GM10266 (cell line): ENCODE measurements around the gene TCN2.

Source experiments
- DNase-seq: peaks from one replicate; pipeline ENCODE4 v3.0.0; 2012; ENCODE audit errors: extremely low spot score
- TF ChIP-seq, protein P1 (sequence below): IDR thresholded peaks from 2 replicates; pipeline ENCODE4 v1.5.1; 2012; ENCODE audit warnings: mild to moderate bottlenecking, low read depth; ENCODE audit not compliant: control insufficient read depth, insufficient read depth; ENCODE audit errors: missing control alignments

Gene TCN2

DNA sequence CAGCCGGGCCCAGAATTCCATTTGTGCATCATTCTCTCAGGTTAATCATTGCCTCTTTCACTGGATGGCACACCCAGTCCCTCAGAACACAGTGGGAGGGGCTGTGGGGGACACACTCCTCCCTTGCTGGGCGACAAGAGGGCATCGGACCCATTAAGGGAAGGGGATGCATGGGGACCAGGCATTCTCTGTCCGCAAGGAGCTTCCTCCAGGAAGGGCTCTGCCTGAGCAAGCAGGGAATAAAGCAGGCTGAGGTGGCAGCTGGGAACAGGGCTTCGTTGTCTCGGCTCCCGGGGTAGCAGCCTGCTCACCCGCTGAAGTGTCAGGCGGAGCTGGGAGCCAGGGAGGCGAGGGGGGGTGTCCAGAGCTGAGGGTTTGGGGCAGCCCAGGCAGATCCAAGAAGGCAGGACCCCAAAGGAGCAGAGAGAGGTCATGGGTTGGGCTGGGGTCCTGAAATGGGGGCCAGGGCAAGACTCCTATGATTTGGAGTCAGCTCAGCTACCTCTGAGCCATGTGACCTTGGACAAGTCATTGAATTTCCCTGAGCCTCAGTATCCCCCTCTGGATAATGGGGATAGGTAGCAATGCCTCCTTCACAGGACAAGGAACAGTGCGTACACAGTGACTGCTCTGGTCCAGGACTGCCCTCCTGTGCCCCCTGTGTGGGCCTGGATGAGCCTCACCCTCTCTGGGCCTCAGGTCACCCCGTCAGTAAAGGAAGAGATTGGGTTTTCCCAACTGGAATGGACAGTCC, 34.0 kb upstream of the TCN2 start:
- TF ChIP-seq, protein P1, sequence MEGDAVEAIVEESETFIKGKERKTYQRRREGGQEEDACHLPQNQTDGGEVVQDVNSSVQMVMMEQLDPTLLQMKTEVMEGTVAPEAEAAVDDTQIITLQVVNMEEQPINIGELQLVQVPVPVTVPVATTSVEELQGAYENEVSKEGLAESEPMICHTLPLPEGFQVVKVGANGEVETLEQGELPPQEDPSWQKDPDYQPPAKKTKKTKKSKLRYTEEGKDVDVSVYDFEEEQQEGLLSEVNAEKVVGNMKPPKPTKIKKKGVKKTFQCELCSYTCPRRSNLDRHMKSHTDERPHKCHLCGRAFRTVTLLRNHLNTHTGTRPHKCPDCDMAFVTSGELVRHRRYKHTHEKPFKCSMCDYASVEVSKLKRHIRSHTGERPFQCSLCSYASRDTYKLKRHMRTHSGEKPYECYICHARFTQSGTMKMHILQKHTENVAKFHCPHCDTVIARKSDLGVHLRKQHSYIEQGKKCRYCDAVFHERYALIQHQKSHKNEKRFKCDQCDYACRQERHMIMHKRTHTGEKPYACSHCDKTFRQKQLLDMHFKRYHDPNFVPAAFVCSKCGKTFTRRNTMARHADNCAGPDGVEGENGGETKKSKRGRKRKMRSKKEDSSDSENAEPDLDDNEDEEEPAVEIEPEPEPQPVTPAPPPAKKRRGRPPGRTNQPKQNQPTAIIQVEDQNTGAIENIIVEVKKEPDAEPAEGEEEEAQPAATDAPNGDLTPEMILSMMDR = no peak
- DNase-seq = no peak

DNA sequence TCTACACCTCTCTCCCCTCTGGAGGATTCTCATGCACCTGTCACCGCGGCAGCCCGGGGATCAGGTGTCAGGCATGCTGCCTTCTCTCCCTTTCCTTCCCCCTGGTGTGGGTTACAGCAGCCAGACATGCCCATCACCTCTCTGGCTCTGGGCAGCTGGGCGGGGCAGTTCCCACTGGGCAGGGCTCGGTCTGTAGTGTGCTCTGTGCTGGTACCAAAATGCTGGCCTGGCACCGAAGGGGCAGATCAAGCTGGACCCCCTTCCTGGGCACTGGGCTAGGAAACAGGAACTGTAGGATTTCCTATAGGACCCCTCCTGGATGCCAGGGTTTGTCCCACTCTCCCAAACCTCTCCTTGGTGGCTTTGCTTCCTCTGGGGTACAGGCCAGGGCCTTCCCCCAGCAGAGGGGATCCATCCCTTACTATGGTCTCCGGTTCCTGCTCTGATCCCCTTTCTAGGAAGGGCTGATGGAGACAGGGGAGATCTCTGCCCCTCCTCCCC, 33.3 kb upstream of the TCN2 start:
- TF ChIP-seq, protein P1 = no peak
- DNase-seq = peak; percentile 33

DNA sequence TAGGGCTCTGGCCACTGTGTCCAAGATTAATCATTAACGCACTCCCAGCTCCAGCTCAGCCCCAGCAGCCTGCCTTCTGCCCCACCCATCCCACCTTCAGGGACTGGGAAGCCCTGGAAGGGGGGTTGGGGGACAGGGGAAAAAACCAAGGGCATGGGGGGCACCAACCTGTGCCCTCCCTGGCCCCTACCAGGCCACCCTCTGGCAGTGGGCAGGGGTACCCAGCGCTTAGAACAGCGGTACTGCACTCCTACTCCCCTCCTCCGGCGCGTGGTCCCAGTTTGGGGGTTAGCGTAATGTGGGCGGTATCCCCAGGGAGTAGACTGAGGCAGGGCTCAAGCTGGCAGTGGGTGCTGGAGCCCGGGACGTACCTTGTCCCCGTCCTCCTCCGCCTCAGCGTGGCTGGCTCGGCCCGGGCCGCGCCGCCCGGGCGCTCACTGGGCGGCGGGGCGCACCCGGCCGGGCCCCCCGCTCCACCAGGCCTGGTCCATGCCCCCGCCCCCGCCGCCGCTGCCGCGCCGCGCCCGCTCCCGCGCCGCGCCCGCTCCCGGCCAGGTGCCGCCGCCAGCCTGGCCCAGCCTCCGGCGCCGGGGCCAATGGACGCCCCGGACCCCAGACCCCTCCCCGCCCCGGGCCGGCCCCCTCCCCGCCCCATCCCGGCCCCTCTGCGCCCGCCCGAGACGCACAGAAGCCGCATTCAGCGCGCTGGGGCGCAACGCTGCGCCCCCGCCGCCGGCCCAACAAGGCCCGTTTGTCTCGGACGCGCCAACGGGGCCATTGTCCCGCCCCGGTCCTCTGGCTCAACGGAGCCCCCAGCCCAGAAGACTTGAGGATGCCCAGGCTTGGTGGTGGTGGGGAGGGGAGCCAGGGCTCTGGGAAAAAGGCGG, 32.6 kb upstream of the TCN2 start, which contains the start of gene GAL3ST1:
GAL3ST1 (minus strand) TSS at position 571 of the 887 bp plus-strand sequence. CDS start 17,273 bp downstream, outside the sequence.
- TF ChIP-seq, protein P1 = no peak
- peak; percentile 26 for DNase-seq

DNA sequence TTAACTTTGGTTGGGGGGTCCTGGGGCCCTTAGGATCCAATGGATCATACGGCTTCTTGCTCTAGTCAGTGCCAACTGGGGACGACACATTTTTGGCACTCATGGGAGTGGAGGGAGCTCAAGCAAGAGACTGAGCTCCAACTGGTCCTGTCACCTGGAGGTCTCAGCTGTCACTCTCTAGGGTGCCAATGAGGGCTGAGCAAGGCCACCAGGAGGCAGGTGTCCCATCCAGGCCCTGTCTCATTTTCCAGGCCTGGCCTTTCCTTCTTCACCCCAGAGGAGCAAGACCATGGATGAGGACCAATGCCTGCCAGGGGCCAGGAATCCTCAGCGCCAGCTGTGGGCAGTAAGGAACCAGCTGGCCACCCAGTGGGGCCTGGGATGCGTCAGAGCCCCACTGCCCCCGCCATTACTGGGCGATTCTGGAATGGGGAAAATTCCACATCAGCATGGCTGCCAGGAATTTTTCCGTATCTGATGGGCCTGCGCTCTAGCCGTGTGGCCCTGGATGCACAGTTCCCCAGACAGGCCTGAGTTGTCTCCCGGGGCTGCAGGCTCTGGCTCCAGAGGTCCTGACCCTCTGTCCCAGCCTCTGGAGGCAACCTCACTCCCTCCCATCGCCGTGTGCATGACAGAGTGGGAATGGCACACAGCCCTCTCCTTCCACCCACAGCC, 31.8 kb upstream of the TCN2 start:
- no peak for DNase-seq
- TF ChIP-seq, protein P1 = no peak

DNA sequence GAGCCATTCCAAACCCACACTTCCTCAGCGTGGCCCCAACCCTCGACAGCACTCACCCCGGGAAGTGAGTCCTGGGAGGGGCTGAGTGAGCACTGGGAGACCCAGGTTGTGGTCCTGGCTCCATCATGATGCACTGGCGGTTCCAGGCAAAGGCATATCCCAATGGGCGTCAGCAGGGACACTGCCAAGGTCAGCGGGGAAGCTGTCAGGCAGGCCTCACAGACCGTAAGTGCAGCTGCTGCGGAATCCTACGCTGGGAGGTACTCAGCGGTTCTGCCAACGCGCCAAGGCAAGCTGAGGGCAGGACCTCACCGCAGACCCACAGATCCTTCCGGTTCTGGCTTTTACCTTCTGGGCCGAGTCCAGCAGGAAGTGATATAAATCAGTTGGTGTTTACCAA, 31.1 kb upstream of the TCN2 start:
- no peak for DNase-seq
- TF ChIP-seq, protein P1 = no peak

DNA sequence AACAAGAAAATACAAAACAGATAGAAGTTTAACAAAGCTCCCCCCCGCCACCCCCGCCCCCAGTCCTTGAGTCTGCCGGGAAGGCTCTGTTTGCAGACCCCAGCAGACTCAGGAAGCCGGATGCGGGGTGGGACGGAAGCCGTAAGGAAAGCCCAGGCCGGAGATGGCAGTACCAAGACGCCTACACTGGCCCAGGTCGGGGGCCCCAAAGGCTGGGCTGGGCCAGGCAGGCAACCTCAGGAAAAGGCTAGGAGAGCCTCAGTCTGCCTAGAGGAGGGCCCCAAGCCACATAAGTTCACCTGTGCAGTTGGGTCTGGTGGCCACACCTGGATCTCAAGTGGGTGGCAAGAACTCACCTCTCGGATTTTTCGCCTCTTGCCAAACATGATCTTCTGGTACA, 28.5 kb upstream of the TCN2 start:
- TF ChIP-seq, protein P1 = no peak
- DNase-seq = no peak
